Endothelial cell of umbilical vein (primary cell): ENCODE data around the gene JAKMIP3. TPM values are rescaled to one million over a fixed set of nuclear protein-coding genes. Genes with fewer than 3 reads are reported as not detected.

Experiments
- BruUV-seq: library from RNA; stranded (reverse); fragments of 400-500 nt; replicated peaks from 2 replicates; lab custom pipeline; 2021; lab: Mats Ljungman, UMichigan
- CTCF ChIA-PET: fragments of 300-600, 350-600 bp; sonication (Branson Sonifier 250); formaldehyde crosslinking; loops from one replicate; lab custom pipeline; 2021; ENCODE audit warnings: antibody characterized with exemption, inconsistent platforms; lab: Charles Lee
- POLR2A ChIA-PET: fragments of 300-600, 350-600 bp; sonication (Branson Sonifier 250); formaldehyde crosslinking; loops from one replicate; lab custom pipeline; 2021; ENCODE audit warnings: antibody characterized with exemption, inconsistent platforms; lab: Charles Lee
- DNase-seq: peaks from one replicate; pipeline ENCODE4 v3.0.0-alpha.2; 2011; ENCODE audit warnings: low read depth, low spot score
- FAIRE-seq: peaks from 2 replicates; lab custom pipeline; 2011; peaks lifted over from hg19 to GRCh38; lab: Jason Lieb, UNC
- H2AFZ ChIP-seq: 2 replicates; pipeline ENCODE4 v1.6.0; 2012; ENCODE audit warnings: low read depth, low read length, control low read depth, inconsistent platforms
- H3K27ac ChIP-seq: 2 replicates; pipeline ENCODE4 v1.5.1; 2011; ENCODE audit warnings: low read depth, mild to moderate bottlenecking, control low read depth, low read length, moderate library complexity; ENCODE audit not compliant: insufficient read depth
- H3K27me3 ChIP-seq, 2 experiments: 2 replicates each; pipeline versions ENCODE4 v1.6.0 to v1.6.1; 2011; ENCODE audit warnings: low read length in 2 of 2, mixed read lengths in 1 of 2; ENCODE audit not compliant: control insufficient read depth in 2 of 2, insufficient read depth in 2 of 2
- H3K36me3 ChIP-seq, 2 experiments: 2 replicates in 1 of 2; 3 replicates in 1 of 2; pipeline ENCODE4 v1.5.1; 2011; ENCODE audit warnings: low read length in 2 of 2, mild to moderate bottlenecking in 1 of 2, moderate library complexity in 1 of 2; ENCODE audit not compliant: control insufficient read depth in 2 of 2, insufficient read depth in 2 of 2; ENCODE audit errors: extremely low read depth in 1 of 2
- H3K4me1 ChIP-seq: 3 replicates; pipeline ENCODE4 v1.5.1; 2011; ENCODE audit warnings: mild to moderate bottlenecking, low read length; ENCODE audit not compliant: control insufficient read depth, insufficient read depth; ENCODE audit errors: extremely low read depth
- H3K4me2 ChIP-seq: 2 replicates; pipeline ENCODE4 v1.6.1; 2011; ENCODE audit warnings: low read length, control low read depth, mixed read lengths; ENCODE audit not compliant: insufficient read depth
- H3K4me3 ChIP-seq, 3 experiments: fragments of 200-600 bp in 1 of 3; sonication (generic), shearing (Covaris generic) in 1 of 3; replicated peaks in 1 of 3; 2 replicates each; pipeline ENCODE4 v1.5.1; 2011 to 2016; ENCODE audit warnings: control low read depth in 3 of 3, low read length in 3 of 3, mild to moderate bottlenecking in 2 of 3, inconsistent platforms in 1 of 3, low read depth in 1 of 3, moderate library complexity in 1 of 3; ENCODE audit not compliant: insufficient read depth in 1 of 3
- H3K79me2 ChIP-seq: 2 replicates; pipeline ENCODE4 v1.6.0; 2012; ENCODE audit warnings: low read length, inconsistent platforms; ENCODE audit not compliant: control insufficient read depth, insufficient read depth
- H3K9ac ChIP-seq: replicated peaks from 2 replicates; pipeline ENCODE3; 2011; ENCODE audit warnings: low read length, control low read depth; ENCODE audit not compliant: insufficient read depth; ENCODE audit errors: extremely low read depth
- H3K9me1 ChIP-seq: replicated peaks from 3 replicates; pipeline ENCODE4 v1.6.0; 2011; ENCODE audit warnings: mild to moderate bottlenecking, low read length; ENCODE audit not compliant: control insufficient read depth, insufficient read depth; ENCODE audit errors: extremely low read depth
- H3K9me3 ChIP-seq: replicated peaks from 2 replicates; pipeline ENCODE4 v1.5.1; 2012; ENCODE audit warnings: low read length, inconsistent platforms; ENCODE audit not compliant: control insufficient read depth, insufficient read depth
- H4K20me1 ChIP-seq: replicated peaks from 2 replicates; pipeline ENCODE3; 2011; ENCODE audit warnings: mild to moderate bottlenecking, low read length; ENCODE audit not compliant: control insufficient read depth, insufficient read depth; ENCODE audit errors: extremely low read depth
- CTCF ChIP-seq, 2 donors: IDR thresholded peaks; 1 replicate in 1 of 2; 2 replicates in 1 of 2; pipeline ENCODE4 v1.5.1; 2011; ENCODE audit warnings: low read length in 2 of 2, mild to moderate bottlenecking in 2 of 2, moderate library complexity in 2 of 2, control low read depth in 1 of 2, inconsistent platforms in 1 of 2, low read depth in 1 of 2; ENCODE audit not compliant: insufficient read depth in 1 of 2; ENCODE audit errors: extremely low read depth in 1 of 2
- EZH2 ChIP-seq: IDR thresholded peaks from 2 replicates; pipeline ENCODE4 v1.6.1; 2012; ENCODE audit warnings: borderline replicate concordance, low read depth, mild to moderate bottlenecking, moderate library complexity, low read length, inconsistent platforms; ENCODE audit not compliant: severe bottlenecking
- FOS ChIP-seq: IDR thresholded peaks from 2 replicates; pipeline ENCODE4 v1.6.1; 2011; ENCODE audit warnings: mild to moderate bottlenecking, low read length, moderate library complexity, borderline replicate concordance; ENCODE audit not compliant: insufficient read depth
- GATA2 ChIP-seq: IDR thresholded peaks from 2 replicates; pipeline ENCODE4 v1.7.0; 2011; ENCODE audit warnings: low read depth, mild to moderate bottlenecking, moderate library complexity, mixed read lengths, low read length; ENCODE audit not compliant: insufficient read length, insufficient read depth
- JUN ChIP-seq: IDR thresholded peaks from 2 replicates; pipeline ENCODE4 v1.6.1; 2011; ENCODE audit warnings: borderline replicate concordance, low read depth; ENCODE audit not compliant: insufficient read length, insufficient read depth
- MAX ChIP-seq: IDR thresholded peaks from 2 replicates; pipeline ENCODE4 v1.6.1; 2011; ENCODE audit not compliant: insufficient read depth, insufficient read length
- MYC ChIP-seq: IDR thresholded peaks from one replicate; pipeline ENCODE4 v1.6.1; 2011; ENCODE audit warnings: mild to moderate bottlenecking, low read depth, low read length
- POLR2A ChIP-seq: IDR thresholded peaks from 2 replicates; pipeline ENCODE4 v1.6.1; 2012; ENCODE audit warnings: low read depth, mild to moderate bottlenecking, control low read depth, low read length
- POLR2AphosphoS5 ChIP-seq: IDR thresholded peaks from 2 replicates; pipeline ENCODE4 v1.6.1; 2012; ENCODE audit warnings: low read depth, mild to moderate bottlenecking, control low read depth, low read length, moderate library complexity; ENCODE audit not compliant: insufficient read depth
- dilution Hi-C: fragments of 300-500 bp; cut with MboI; formaldehyde crosslinking; loops from one replicate; pipeline ENCODE4 v1.15.0; 2019; ENCODE audit warnings: low sequenced_read_pairs; ENCODE audit not compliant: extremely low pct_ligation_motif_present
- intact Hi-C: fragments of 100-400 bp; cut with micrococcal nuclease; formaldehyde crosslinking; loops from one replicate; pipeline ENCODE4 v1.10.0; 2022
- polyA plus RNA-seq, 4 experiments: library from polyadenylated mRNA; depleted of rRNA in 3 of 4; stranded (reverse) in 3 of 4; unstranded in 1 of 4; fragments of >200 nt; gene quantifications; 2 replicates each; pipeline versions ENCODE4 v1.2.1 to v1.2.3, GENCODE V29; 2011 to 2012; ENCODE audit warnings: missing spikeins in 1 of 4
- total RNA-seq: library from RNA; stranded (reverse); gene quantifications from 2 replicates; pipeline ENCODE4 v1.2.3, GENCODE V29; 2021

JAKMIP3 gene
- total and polyA plus RNA-seq, 2 donors (not counting 3 experiments of a cell fraction or from before 2014, with no cell fraction given), result 0.01 TPM; not detected in 1

GRCh38 chr10:132071667-132072066, 5.9 kb downstream of the JAKMIP3 start:
- CTCF ChIA-PET, result no interaction called here
- no peak overlapping the region for H3K27ac ChIP-seq

GRCh38 chr10:132075909-132076577, 10.3 kb downstream of the JAKMIP3 start:
- no peaks in the 10 kb centered on the region for H3K9me3 ChIP-seq
- no peak overlapping the region for H3K27ac ChIP-seq
- H2AFZ ChIP-seq, result no peak overlapping the region
- no TSS peak for BruUV-seq
- H3K27me3 ChIP-seq, result no peaks in the 10 kb centered on the region
- dilution Hi-C loops (no loop called here), intact Hi-C loops (no loop called here)
- CTCF ChIA-PET, result no interaction called here
- no peaks in the 10 kb centered on the region for H3K9me1 ChIP-seq
- DNase-seq (no peak), FAIRE-seq (no peak)
- H3K79me2 ChIP-seq, result no peaks in the 10 kb centered on the region
- H3K36me3 ChIP-seq, result no peaks in the 10 kb centered on the region
- no peak overlapping the region for H3K9ac ChIP-seq
- no peak overlapping the region for H3K4me2 ChIP-seq
- no peaks in the 10 kb centered on the region for H3K4me1 ChIP-seq
- TF ChIP-seq CTCF (IDR thresholded peaks at IDR 0.05; ENCODE audit: extremely low read depth in 1 of 2, insufficient read depth in 1 of 2, low read depth in 1 of 2, low read length in 2 of 2) (no peak), FOS (no peak), POLR2AphosphoS5 (no peak), GATA2 (no peak), MYC (no peak), POLR2A (no peak), JUN (no peak), EZH2 (no peak), MAX (no peak)
- POLR2A ChIA-PET, result no interaction called here
- H3K4me3 ChIP-seq, result no peak overlapping the region
- H4K20me1 ChIP-seq, result no peaks in the 10 kb centered on the region

More at GRCh38 chr10:132071667-132072066, 5.9 kb downstream of the JAKMIP3 start:
- Histone ChIP-seq H3K4me3 (no peak overlapping the region), H3K4me1 (no peaks in the 10 kb centered on the region), H3K27me3 (no peaks in the 10 kb centered on the region), H4K20me1 (no peaks in the 10 kb centered on the region), H3K79me2 (no peaks in the 10 kb centered on the region), H3K9me1 (no peaks in the 10 kb centered on the region), H3K4me2 (no peak overlapping the region), H3K36me3 (no peaks in the 10 kb centered on the region), H3K9ac (no peak overlapping the region), H3K9me3 (no peaks in the 10 kb centered on the region), H2AFZ (no peak overlapping the region)
- intact Hi-C loops, result no loop called here
- no peak for FAIRE-seq
- dilution Hi-C loops, result no loop called here
- TF ChIP-seq EZH2 (no peak), POLR2A (no peak)
- BruUV-seq, result no TSS peak
- POLR2A ChIA-PET, result no interaction called here
- no peak for DNase-seq
